ENCODE results near the gene ATXN1L. TPM values are rescaled to one million over a fixed set of nuclear protein-coding genes. Genes with fewer than 3 reads are reported as not detected.

The ATXN1L gene
- total and polyA plus RNA-seq, 7 donors: 5.9 to 28.0 (median 19.6) TPM

- WGBS, 3 donors: 46 to 53% (median 46%) methylated on average over 7 of the region's 7 CpGs
- no peak for TF ChIP-seq CTCF (IDR thresholded peaks at IDR 0.05)
- intact Hi-C loops (cut with DNase I): no loop called here
- Histone ChIP-seq H3K4me1 (peaks cover 18% of the 10 kb centered on the region), H3K27ac (peak overlapping the region; percentile 91), H3K36me3 (ENCODE audit: insufficient read depth in 1 of 2, low read depth in 1 of 2) (no peaks in the 10 kb centered on the region), H3K27me3 (ENCODE audit: insufficient read depth in 3 of 3, low read length in 2 of 3) (no peaks in the 10 kb centered on the region), H3K4me3 (peak overlapping the region; percentile 81), H3K9me3 (no peaks in the 10 kb centered on the region)
- ATAC-seq (no peak), DNase-seq (no peak)
Observed at GRCh38 chr16:71893888-71894228, 48.1 kb downstream of the ATXN1L start.

- Histone ChIP-seq H3K4me1 (peaks cover 20% of the 10 kb centered on the region), H3K4me3 (peak overlapping the region; percentile 81), H3K36me3 (ENCODE audit: insufficient read depth in 1 of 2, low read depth in 1 of 2) (no peaks in the 10 kb centered on the region), H3K27ac (peak overlapping the region; percentile 91), H3K27me3 (ENCODE audit: insufficient read depth in 3 of 3, low read length in 2 of 3) (no peaks in the 10 kb centered on the region), H3K9me3 (no peaks in the 10 kb centered on the region)
- 0 to 1% (median 0%) methylated on average over 30 to 31 of the region's 31 CpGs for WGBS, 3 donors
- ATAC-seq (peak; percentile 6 to 37 (median 21)), DNase-seq (peak in 1 of 2 donors; percentile 29)
- TF ChIP-seq CTCF (IDR thresholded peaks at IDR 0.05): no peak
- intact Hi-C loops (cut with DNase I): no loop called here
Observed at GRCh38 chr16:71894229-71894920, 48.6 kb downstream of the ATXN1L start.

- WGBS, 3 donors: 0 to 1% (median 0%) methylated on average over 52 to 67 of the region's 67 CpGs
- no peaks in the 10 kb centered on the region for H3K9me3 ChIP-seq
- H3K27me3 ChIP-seq (ENCODE audit: insufficient read depth in 3 of 3, low read length in 2 of 3): no peaks in the 10 kb centered on the region
- no peak for TF ChIP-seq CTCF (IDR thresholded peaks at IDR 0.05)
- peaks cover 28% of the 10 kb centered on the region for H3K4me1 ChIP-seq
- peak; percentile 95 to 98 (median 98) for ATAC-seq
- peak within 1 kb of the TSS; percentile 81 for H3K4me3 ChIP-seq
- DNase-seq: peak; percentile 99
- H3K36me3 ChIP-seq (ENCODE audit: insufficient read depth in 1 of 2, low read depth in 1 of 2): no peaks in the 10 kb centered on the region
- intact Hi-C loops (cut with DNase I): loop anchor here (5.0 kb wide), 4 partner anchors 48 to 112 kb away; partner anchors contain the start of genes AP1G1 (in 1 of the 2), ATXN1L (in 1 of the 2) and DHODH (in 1 of the 2)
- peak within 1 kb of the TSS; percentile 91 for H3K27ac ChIP-seq
Observed at GRCh38 chr16:71894921-71895678, 49.3 kb downstream of the ATXN1L start, which contains the start of gene IST1. Gene IST1 (plus strand): TSS chr16:71895531. CDS start chr16:71915641, 20,110 bp downstream.

- intact Hi-C loops (cut with DNase I): loop anchor here (5.0 kb wide), 4 partner anchors 49 to 111 kb away; partner anchors contain the start of genes AP1G1 (in 1 of the 2), ATXN1L (in 1 of the 2) and DHODH (in 1 of the 2)
- WGBS, 3 donors: 0 to 1% (median 0%) methylated on average over 39 to 44 of the region's 44 CpGs
Observed at GRCh38 chr16:71895679-71896365, 50.0 kb downstream of the ATXN1L start.

More at GRCh38 chr16:71895679-71896365, 50.0 kb downstream of the ATXN1L start:
- Histone ChIP-seq H3K9me3 (no peaks in the 10 kb centered on the region), H3K36me3 (ENCODE audit: insufficient read depth in 1 of 2, low read depth in 1 of 2) (no peaks in the 10 kb centered on the region), H3K27ac (peak overlapping the region; percentile 91), H3K4me3 (peak overlapping the region; percentile 81), H3K4me1 (peaks cover 33% of the 10 kb centered on the region), H3K27me3 (ENCODE audit: insufficient read depth in 3 of 3, low read length in 2 of 3) (no peaks in the 10 kb centered on the region)
- no peak for TF ChIP-seq CTCF (IDR thresholded peaks at IDR 0.05)
- ATAC-seq (peak; percentile 31 to 56 (median 40)), DNase-seq (peak; percentile 50 to 69)

Data from psoas muscle (tissue), 8 donors.